HG02759 (cell line): ENCODE data around the gene SPOCK2.

Source experiments
- ATAC-seq: cut with Tn5 transposase; IDR thresholded peaks from one replicate; pipeline ENCODE4 v1.9.1; 2021; ENCODE audit warnings: mild to moderate bottlenecking, moderate library complexity; ENCODE audit not compliant: unreplicated experiment

The SPOCK2 gene

DNA sequence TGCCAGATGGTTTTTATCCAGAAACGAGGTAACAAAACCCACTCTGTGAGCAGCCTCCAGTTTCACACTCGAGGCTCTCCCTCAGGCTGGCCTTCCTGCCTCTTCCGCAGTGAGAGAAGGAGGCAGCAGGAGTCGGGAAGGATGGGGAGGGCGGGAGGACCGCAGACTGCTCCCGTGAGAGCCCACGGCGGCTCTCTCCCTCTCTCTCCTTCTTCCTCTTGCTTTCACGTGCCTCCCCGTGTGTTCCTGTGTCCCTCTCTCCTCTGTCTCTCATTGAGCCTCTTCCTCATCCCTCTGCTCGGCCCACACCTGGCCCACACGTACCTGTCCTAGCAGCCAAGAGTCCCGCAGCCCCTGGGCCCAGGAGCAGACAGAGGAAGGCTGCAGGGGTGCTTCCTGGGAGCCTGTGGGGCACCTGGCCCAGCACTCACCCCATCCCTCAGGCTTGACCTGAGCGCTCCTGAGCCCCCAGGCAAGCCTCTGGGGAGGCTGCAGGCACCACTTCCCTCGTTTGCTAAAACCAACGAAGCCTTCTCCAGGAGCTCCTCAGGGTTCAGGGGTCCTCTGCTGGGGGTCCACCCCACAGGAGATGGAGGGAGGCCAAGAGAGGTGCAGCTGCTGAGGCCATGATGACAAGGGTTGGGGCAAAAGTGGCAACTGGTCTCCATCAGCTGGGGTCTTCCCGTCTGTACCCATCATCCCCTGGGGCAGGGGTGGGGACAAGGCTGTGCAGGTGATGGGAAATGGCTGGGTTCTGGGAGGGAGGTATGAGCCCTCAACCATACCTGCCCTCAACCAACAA is 13.6 kb downstream of the SPOCK2 start:
- no peak for ATAC-seq

DNA sequence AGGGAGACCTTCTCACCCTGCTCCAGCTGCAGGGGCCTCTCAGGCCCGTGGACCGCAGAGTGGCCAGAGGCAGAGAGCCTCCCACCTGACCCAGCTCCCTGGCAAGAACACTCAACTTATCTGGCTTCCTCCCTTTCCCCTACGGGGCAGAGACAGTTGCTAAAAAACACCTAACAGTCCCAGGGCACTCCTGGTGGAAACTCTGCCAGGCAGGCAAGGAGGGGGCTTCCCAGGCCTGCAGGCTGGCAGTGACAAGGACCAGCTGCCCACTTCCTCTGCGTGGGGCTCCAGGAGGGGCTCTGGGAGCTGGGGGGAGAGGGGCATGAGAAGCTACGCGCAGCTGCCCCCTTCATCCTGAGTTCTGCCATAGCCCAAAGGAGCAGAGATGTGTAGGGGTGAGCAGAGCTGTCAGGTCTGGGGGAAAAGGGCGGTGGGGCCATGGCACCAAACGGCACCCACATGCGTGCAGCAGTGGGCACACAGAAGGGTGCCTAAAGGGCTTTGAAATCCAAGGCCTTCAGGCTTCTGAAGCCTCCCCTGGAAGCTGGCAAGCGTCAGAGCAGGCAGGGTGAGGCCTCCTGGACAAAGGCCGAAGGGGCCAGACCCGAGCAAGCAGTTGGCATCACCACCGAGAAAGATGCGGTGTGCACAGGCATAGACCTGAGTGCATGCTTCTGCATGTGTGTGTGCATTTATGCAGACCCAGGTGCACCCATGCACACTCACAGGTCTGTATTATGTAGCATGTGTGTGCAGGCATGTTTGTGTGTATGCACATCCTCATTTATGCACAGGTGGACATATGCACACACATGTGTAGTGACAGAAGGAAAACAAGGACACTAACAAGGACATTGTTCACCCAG is 14.4 kb downstream of the SPOCK2 start:
- ATAC-seq = no peak

- ATAC-seq = no peak
Observed at GRCh38 chr10:72072639-72073038, 15.7 kb downstream of the SPOCK2 start.

GRCh38 chr10:72072046-72072445 is 16.3 kb downstream of the SPOCK2 start:
- no peak for ATAC-seq

DNA sequence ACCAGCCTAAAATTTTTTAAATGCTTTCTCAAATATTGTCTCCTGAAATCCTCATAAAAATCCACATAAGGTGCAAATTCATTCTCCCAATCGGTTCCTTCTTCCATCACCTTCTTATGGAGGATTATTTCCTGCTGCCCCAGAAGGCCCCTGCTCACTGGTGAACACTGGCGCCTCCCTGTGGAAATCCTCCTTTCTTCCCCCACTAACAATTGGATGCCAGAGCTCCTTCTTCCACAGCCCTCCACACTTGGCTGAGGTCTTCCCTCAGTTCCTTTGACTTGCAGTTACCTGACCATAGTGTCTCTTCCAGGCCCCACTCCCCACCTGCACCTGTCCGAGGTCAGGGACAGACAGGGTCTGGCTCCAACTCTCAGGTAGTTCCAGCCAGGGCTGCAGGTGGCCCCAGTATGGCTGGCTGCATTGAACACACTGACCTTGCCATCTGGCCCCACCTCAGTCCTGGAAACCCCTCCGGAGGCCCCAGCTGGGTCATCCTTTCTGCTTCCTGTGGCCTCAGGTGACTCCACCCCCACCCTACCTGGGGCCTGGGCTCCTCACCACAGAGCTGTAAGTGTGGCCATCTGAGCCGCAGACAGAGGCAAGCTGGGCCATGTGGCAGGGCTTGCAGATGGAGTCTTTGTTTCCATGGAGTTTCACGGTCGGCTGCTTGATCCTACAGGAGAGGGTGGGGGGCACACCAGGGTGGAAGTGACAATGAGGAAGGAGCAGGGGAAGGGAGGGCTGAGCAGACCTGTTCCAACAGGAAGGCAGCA is 18.4 kb downstream of the SPOCK2 start:
- no peak for ATAC-seq

DNA sequence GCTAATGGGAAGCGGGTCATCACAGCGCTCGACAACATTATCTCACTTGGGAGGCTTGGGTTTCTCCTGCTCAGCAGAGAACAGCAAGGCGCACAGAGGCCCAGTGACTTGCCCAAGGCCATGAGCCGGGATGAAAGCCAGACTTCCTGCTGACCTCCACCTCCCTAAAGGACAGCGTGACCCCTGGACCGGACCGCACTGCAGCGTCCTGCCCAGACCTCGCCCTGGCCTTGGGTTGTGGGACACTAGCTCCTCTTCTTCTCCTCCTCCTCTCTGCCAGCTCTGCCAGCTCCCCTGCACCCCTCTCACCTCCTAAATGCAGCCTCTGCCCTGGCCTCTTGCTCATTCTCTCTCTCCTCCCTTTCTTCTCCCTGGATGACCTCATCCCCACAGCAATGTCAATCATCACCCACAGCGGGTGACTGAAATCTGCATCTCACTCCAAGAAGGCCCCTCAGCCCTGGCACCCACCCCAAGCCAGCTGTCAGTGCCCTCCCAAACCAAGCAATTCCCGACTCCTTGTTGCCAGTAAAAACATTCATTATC is 19.4 kb downstream of the SPOCK2 start:
- ATAC-seq = no peak

GRCh38 chr10:72068126-72068765 is 20.1 kb downstream of the SPOCK2 start:
- ATAC-seq = no peak

DNA sequence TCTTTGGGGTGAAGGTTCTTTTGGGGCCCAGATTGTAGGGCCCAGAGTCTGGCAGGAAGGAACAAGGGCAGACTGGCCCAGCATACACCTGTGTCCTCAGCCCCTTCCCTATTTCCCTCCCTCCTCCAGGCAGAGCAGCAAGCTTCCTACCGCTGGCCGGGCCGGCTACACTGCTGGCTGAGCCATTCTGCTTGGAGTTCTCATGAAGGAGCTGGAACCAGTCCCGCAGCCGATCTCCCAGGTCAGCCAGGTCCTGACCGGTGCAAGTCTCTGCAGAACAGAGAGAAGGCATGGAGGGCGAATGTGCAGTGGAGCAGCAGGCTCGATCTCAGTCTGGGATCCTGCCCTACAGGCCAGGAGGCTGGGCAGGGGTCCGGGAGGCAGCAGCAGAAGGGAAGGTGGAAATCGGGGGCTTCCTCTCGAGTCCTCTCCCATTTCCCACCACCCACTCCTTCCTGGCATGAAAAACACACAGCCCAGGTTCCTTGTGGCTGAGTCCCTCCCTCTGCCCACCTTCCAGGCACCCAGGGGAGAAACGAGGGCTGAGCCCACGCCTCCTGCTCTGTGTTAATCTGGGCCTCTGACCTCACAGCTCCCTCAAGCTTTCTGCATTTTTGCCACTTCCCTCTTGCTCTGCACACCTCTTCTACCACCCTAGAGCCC is 20.8 kb downstream of the SPOCK2 start:
- no peak for ATAC-seq

GRCh38 chr10:72066318-72067284 is 21.8 kb downstream of the SPOCK2 start:
- no peak for ATAC-seq

- ATAC-seq = no peak
Observed at GRCh38 chr10:72065439-72066025, 22.8 kb downstream of the SPOCK2 start.

- ATAC-seq = no peak
Observed at GRCh38 chr10:72063703-72064391, 24.5 kb downstream of the SPOCK2 start.

GRCh38 chr10:72062832-72063702 is 25.3 kb downstream of the SPOCK2 start:
- no peak for ATAC-seq

DNA sequence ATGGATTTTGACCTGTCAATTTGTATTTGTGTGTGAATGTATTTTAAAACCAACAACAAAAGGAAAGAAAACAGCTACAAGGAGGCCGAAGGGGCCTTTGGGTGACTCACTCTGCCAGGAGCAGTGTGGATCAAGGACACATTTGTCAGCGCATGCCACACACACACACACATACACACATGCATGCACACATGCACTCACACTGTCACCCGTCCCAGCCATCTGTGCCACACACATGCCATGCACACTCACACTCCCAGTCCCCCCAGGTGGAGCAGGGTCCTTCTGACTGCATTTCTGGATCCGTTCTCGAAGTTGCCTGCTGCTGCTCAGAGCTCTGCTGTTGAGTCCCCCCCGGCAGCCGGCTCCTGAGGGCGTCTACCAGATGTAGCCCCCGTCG is 26.0 kb downstream of the SPOCK2 start:
- ATAC-seq = no peak

- ATAC-seq = no peak
Observed at GRCh38 chr10:72061930-72062329, 26.4 kb downstream of the SPOCK2 start.

- no peak for ATAC-seq
Observed at GRCh38 chr10:72061491-72061890, 26.9 kb downstream of the SPOCK2 start.

GRCh38 chr10:72059843-72060822 is 28.2 kb downstream of the SPOCK2 start:
- ATAC-seq = no peak
